Measurements from ENCODE around the gene MYO1F.
"Not testable (repeated sequence)": the region's sequence is repeated elsewhere in the genome, so short reads cannot be mapped to it uniquely, and the experiment has no call there.

Gene MYO1F

GRCh38 chr19:8558325-8558724 is 18.9 kb downstream of the MYO1F start:
- H3K36me3 ChIP-seq (ENCODE audit: control insufficient read depth in 1 of 2, insufficient read depth in 2 of 2, low read length in 2 of 2) = no peaks in the 10 kb centered on the region
- no peaks in the 10 kb centered on the region for H3K4me1 ChIP-seq (ENCODE audit: control insufficient read depth in 1 of 2, insufficient read depth in 2 of 2, low read length in 2 of 2)
- no peaks in the 10 kb centered on the region for H3K27me3 ChIP-seq (ENCODE audit: low read depth, low read length)
- no peak overlapping the region for H3K4me3 ChIP-seq (ENCODE audit: low read depth in 1 of 2, low read length in 2 of 2)
- H3K27ac ChIP-seq (ENCODE audit: low read length) = no peak overlapping the region
- H3K9me3 ChIP-seq (ENCODE audit: control insufficient read depth in 1 of 2, low read length in 2 of 2) = no peaks in the 10 kb centered on the region

GRCh38 chr19:8557642-8558238 is 19.5 kb downstream of the MYO1F start:
- Histone ChIP-seq H3K9me3 (ENCODE audit: control insufficient read depth in 1 of 2, low read length in 2 of 2) (no peaks in the 10 kb centered on the region), H3K4me1 (ENCODE audit: control insufficient read depth in 1 of 2, insufficient read depth in 2 of 2, low read length in 2 of 2) (no peaks in the 10 kb centered on the region), H3K27ac (ENCODE audit: low read length) (no peak overlapping the region), H3K36me3 (ENCODE audit: control insufficient read depth in 1 of 2, insufficient read depth in 2 of 2, low read length in 2 of 2) (no peaks in the 10 kb centered on the region), H3K4me3 (ENCODE audit: low read depth in 1 of 2, low read length in 2 of 2) (no peak overlapping the region), H3K27me3 (ENCODE audit: low read depth, low read length) (no peaks in the 10 kb centered on the region)

GRCh38 chr19:8553729-8554128 is 23.5 kb downstream of the MYO1F start:
- H3K27ac ChIP-seq (ENCODE audit: low read length); H3K9me3 ChIP-seq (ENCODE audit: control insufficient read depth in 1 of 2, low read length in 2 of 2); H3K4me3 ChIP-seq (ENCODE audit: low read depth in 1 of 2, low read length in 2 of 2); H3K36me3 ChIP-seq (ENCODE audit: control insufficient read depth in 1 of 2, insufficient read depth in 2 of 2, low read length in 2 of 2); H3K27me3 ChIP-seq (ENCODE audit: low read depth, low read length); H3K4me1 ChIP-seq (ENCODE audit: control insufficient read depth in 1 of 2, insufficient read depth in 2 of 2, low read length in 2 of 2): not testable (repeated sequence)

GRCh38 chr19:8552810-8553209 is 24.4 kb downstream of the MYO1F start:
- no peak overlapping the region for H3K27ac ChIP-seq (ENCODE audit: low read length)
- peaks cover under 1 to 13% of the 10 kb centered on the region in 2 donors for H3K36me3 ChIP-seq (ENCODE audit: control insufficient read depth in 1 of 2, insufficient read depth in 2 of 2, low read length in 2 of 2)
- no peaks in the 10 kb centered on the region for H3K9me3 ChIP-seq (ENCODE audit: control insufficient read depth in 1 of 2, low read length in 2 of 2)
- no peaks in the 10 kb centered on the region for H3K4me1 ChIP-seq (ENCODE audit: control insufficient read depth in 1 of 2, insufficient read depth in 2 of 2, low read length in 2 of 2)
- H3K4me3 ChIP-seq (ENCODE audit: low read depth in 1 of 2, low read length in 2 of 2) = no peak overlapping the region
- no peaks in the 10 kb centered on the region for H3K27me3 ChIP-seq (ENCODE audit: low read depth, low read length)

- Histone ChIP-seq H3K9me3 (ENCODE audit: control insufficient read depth in 1 of 2, low read length in 2 of 2) (no peaks in the 10 kb centered on the region), H3K4me3 (ENCODE audit: low read depth in 1 of 2, low read length in 2 of 2) (no peak overlapping the region), H3K27me3 (ENCODE audit: low read depth, low read length) (no peaks in the 10 kb centered on the region), H3K27ac (ENCODE audit: low read length) (no peak overlapping the region), H3K36me3 (ENCODE audit: control insufficient read depth in 1 of 2, insufficient read depth in 2 of 2, low read length in 2 of 2) (peaks cover 4 to 30% of the 10 kb centered on the region in 2 donors), H3K4me1 (ENCODE audit: control insufficient read depth in 1 of 2, insufficient read depth in 2 of 2, low read length in 2 of 2) (no peaks in the 10 kb centered on the region)
These were observed 27.2 kb downstream of the MYO1F start for GRCh38 chr19:8550070-8550469.

- Histone ChIP-seq H3K27ac (ENCODE audit: low read length) (no peak overlapping the region), H3K27me3 (ENCODE audit: low read depth, low read length) (no peaks in the 10 kb centered on the region), H3K9me3 (ENCODE audit: control insufficient read depth in 1 of 2, low read length in 2 of 2) (no peaks in the 10 kb centered on the region), H3K4me3 (ENCODE audit: low read depth in 1 of 2, low read length in 2 of 2) (no peak overlapping the region), H3K4me1 (ENCODE audit: control insufficient read depth in 1 of 2, insufficient read depth in 2 of 2, low read length in 2 of 2) (no peaks in the 10 kb centered on the region), H3K36me3 (ENCODE audit: control insufficient read depth in 1 of 2, insufficient read depth in 2 of 2, low read length in 2 of 2) (peaks cover 4 to 31% of the 10 kb centered on the region in 2 donors)
These were observed 31.5 kb downstream of the MYO1F start for GRCh38 chr19:8545743-8546142.

GRCh38 chr19:8544168-8544567 is 33.1 kb downstream of the MYO1F start:
- peaks cover 4 to 27% of the 10 kb centered on the region in 2 donors for H3K36me3 ChIP-seq (ENCODE audit: control insufficient read depth in 1 of 2, insufficient read depth in 2 of 2, low read length in 2 of 2)
- no peaks in the 10 kb centered on the region for H3K4me1 ChIP-seq (ENCODE audit: control insufficient read depth in 1 of 2, insufficient read depth in 2 of 2, low read length in 2 of 2)
- no peak overlapping the region for H3K4me3 ChIP-seq (ENCODE audit: low read depth in 1 of 2, low read length in 2 of 2)
- H3K9me3 ChIP-seq (ENCODE audit: control insufficient read depth in 1 of 2, low read length in 2 of 2) = no peaks in the 10 kb centered on the region
- no peak overlapping the region for H3K27ac ChIP-seq (ENCODE audit: low read length)
- no peaks in the 10 kb centered on the region for H3K27me3 ChIP-seq (ENCODE audit: low read depth, low read length)

GRCh38 chr19:8539621-8540149 is 37.6 kb downstream of the MYO1F start:
- Histone ChIP-seq H3K27ac (ENCODE audit: low read length) (no peak overlapping the region), H3K9me3 (ENCODE audit: control insufficient read depth in 1 of 2, low read length in 2 of 2) (no peaks in the 10 kb centered on the region), H3K27me3 (ENCODE audit: low read depth, low read length) (no peaks in the 10 kb centered on the region), H3K36me3 (ENCODE audit: control insufficient read depth in 1 of 2, insufficient read depth in 2 of 2, low read length in 2 of 2) (peaks cover 0 to 6% of the 10 kb centered on the region in 2 donors), H3K4me1 (ENCODE audit: control insufficient read depth in 1 of 2, insufficient read depth in 2 of 2, low read length in 2 of 2) (no peaks in the 10 kb centered on the region), H3K4me3 (ENCODE audit: low read depth in 1 of 2, low read length in 2 of 2) (no peak overlapping the region)

- no peak overlapping the region for H3K27ac ChIP-seq (ENCODE audit: low read length)
- no peaks in the 10 kb centered on the region for H3K27me3 ChIP-seq (ENCODE audit: low read depth, low read length)
- peaks cover 0 to 6% of the 10 kb centered on the region in 2 donors for H3K36me3 ChIP-seq (ENCODE audit: control insufficient read depth in 1 of 2, insufficient read depth in 2 of 2, low read length in 2 of 2)
- no peak overlapping the region for H3K4me3 ChIP-seq (ENCODE audit: low read depth in 1 of 2, low read length in 2 of 2)
- H3K4me1 ChIP-seq (ENCODE audit: control insufficient read depth in 1 of 2, insufficient read depth in 2 of 2, low read length in 2 of 2) = no peaks in the 10 kb centered on the region
- H3K9me3 ChIP-seq (ENCODE audit: control insufficient read depth in 1 of 2, low read length in 2 of 2) = no peaks in the 10 kb centered on the region
These were observed 40.1 kb downstream of the MYO1F start for GRCh38 chr19:8537099-8537498.

GRCh38 chr19:8536282-8536681 is 41.0 kb downstream of the MYO1F start:
- Histone ChIP-seq H3K27ac (ENCODE audit: low read length) (no peak overlapping the region), H3K9me3 (ENCODE audit: control insufficient read depth in 1 of 2, low read length in 2 of 2) (no peaks in the 10 kb centered on the region), H3K4me1 (ENCODE audit: control insufficient read depth in 1 of 2, insufficient read depth in 2 of 2, low read length in 2 of 2) (no peaks in the 10 kb centered on the region), H3K36me3 (ENCODE audit: control insufficient read depth in 1 of 2, insufficient read depth in 2 of 2, low read length in 2 of 2) (no peaks in the 10 kb centered on the region), H3K4me3 (ENCODE audit: low read depth in 1 of 2, low read length in 2 of 2) (no peak overlapping the region), H3K27me3 (ENCODE audit: low read depth, low read length) (no peaks in the 10 kb centered on the region)

- Histone ChIP-seq H3K9me3 (ENCODE audit: control insufficient read depth in 1 of 2, low read length in 2 of 2) (no peaks in the 10 kb centered on the region), H3K27ac (ENCODE audit: low read length) (no peak overlapping the region), H3K27me3 (ENCODE audit: low read depth, low read length) (no peaks in the 10 kb centered on the region), H3K4me3 (ENCODE audit: low read depth in 1 of 2, low read length in 2 of 2) (no peak overlapping the region), H3K36me3 (ENCODE audit: control insufficient read depth in 1 of 2, insufficient read depth in 2 of 2, low read length in 2 of 2) (peaks cover under 1 to 13% of the 10 kb centered on the region in 2 donors), H3K4me1 (ENCODE audit: control insufficient read depth in 1 of 2, insufficient read depth in 2 of 2, low read length in 2 of 2) (peaks cover 0 to 3% of the 10 kb centered on the region in 2 donors)
These were observed 45.0 kb downstream of the MYO1F start for GRCh38 chr19:8532225-8532624.

- H3K36me3 ChIP-seq (ENCODE audit: control insufficient read depth in 1 of 2, insufficient read depth in 2 of 2, low read length in 2 of 2) = peaks cover 7 to 13% of the 10 kb centered on the region in 2 donors
- H3K4me1 ChIP-seq (ENCODE audit: control insufficient read depth in 1 of 2, insufficient read depth in 2 of 2, low read length in 2 of 2) = peaks cover 3 to 7% of the 10 kb centered on the region in 2 donors
- H3K27me3 ChIP-seq (ENCODE audit: low read depth, low read length) = no peaks in the 10 kb centered on the region
These were observed 45.8 kb downstream of the MYO1F start for GRCh38 chr19:8531470-8531869.

More at GRCh38 chr19:8531470-8531869, 45.8 kb downstream of the MYO1F start:
- Histone ChIP-seq H3K27ac (ENCODE audit: low read length) (no peak overlapping the region), H3K9me3 (ENCODE audit: control insufficient read depth in 1 of 2, low read length in 2 of 2) (no peaks in the 10 kb centered on the region), H3K4me3 (ENCODE audit: low read depth in 1 of 2, low read length in 2 of 2) (no peak overlapping the region)
